Suprapubic skin (tissue), 4 donors: ENCODE data around the gene MS4A4A. TPM values are rescaled to one million over a fixed set of nuclear protein-coding genes. Genes with fewer than 3 reads are reported as not detected.

Experiments
- DNase-seq, 2 donors: peaks; one replicate each; pipeline ENCODE4 v3.0.0-alpha.2; 2019; ENCODE audit warnings: low spot score in 2 of 2
- H3K27ac ChIP-seq: fragments of 200-600 bp; sonication (generic); one replicate; pipeline ENCODE4 v1.5.1; 2019
- H3K27me3 ChIP-seq: fragments of 200-600 bp; sonication (generic); one replicate; pipeline ENCODE4 v1.5.1; 2019
- H3K36me3 ChIP-seq: fragments of 200-600 bp; sonication (generic); one replicate; pipeline ENCODE4 v1.5.1; 2019
- H3K4me1 ChIP-seq: fragments of 200-600 bp; sonication (generic); one replicate; pipeline ENCODE4 v1.5.1; 2019
- H3K4me3 ChIP-seq: fragments of 200-600 bp; sonication (generic); one replicate; pipeline ENCODE4 v1.5.1; 2019; ENCODE audit warnings: mild to moderate bottlenecking
- H3K9me3 ChIP-seq: fragments of 200-600 bp; sonication (generic); one replicate; pipeline ENCODE4 v1.5.1; 2019
- EP300 ChIP-seq: sonication (generic); formaldehyde crosslinking; IDR thresholded peaks from one replicate; pipeline ENCODE4 v1.6.1; 2017; ENCODE audit warnings: antibody characterized with exemption
- POLR2A ChIP-seq, 2 donors: fragments of 450-650 bp; IDR thresholded peaks; one replicate each; pipeline ENCODE4 v1.6.1; 2017; ENCODE audit warnings: antibody characterized with exemption in 2 of 2, mild to moderate bottlenecking in 2 of 2, moderate library complexity in 2 of 2
- POLR2AphosphoS5 ChIP-seq, 3 donors: sonication (generic); formaldehyde crosslinking; IDR thresholded peaks; one replicate each; pipeline ENCODE4 v1.6.1; 2017; ENCODE audit warnings: antibody characterized with exemption in 3 of 3
- WGBS: methylation state at CpG from one replicate; pipeline ENCODE4 v1.1.5; 2018; 5-methylcytosine and 5-hydroxymethylcytosine counted together
- total RNA-seq, 4 donors: library from RNA; depleted of rRNA; stranded (reverse); fragments of >200 nt; gene quantifications; one replicate each; pipeline ENCODE4 v1.1.0, GENCODE V29; 2016
- TF ChIP-seq, protein P1 (sequence below), 2 donors: fragments of 200-600 bp in 1 of 2; fragments of 450-650 bp in 1 of 2; sonication (generic) in 1 of 2; IDR thresholded peaks; one replicate each; pipeline ENCODE4 v1.5.1; 2016 to 2019; ENCODE audit warnings: antibody characterized with exemption in 2 of 2, mild to moderate bottlenecking in 1 of 2, moderate library complexity in 1 of 2

Gene MS4A4A
- total RNA-seq, 4 donors from 2014 or later, result 2.1 to 4.8 (median 2.4) TPM

DNA sequence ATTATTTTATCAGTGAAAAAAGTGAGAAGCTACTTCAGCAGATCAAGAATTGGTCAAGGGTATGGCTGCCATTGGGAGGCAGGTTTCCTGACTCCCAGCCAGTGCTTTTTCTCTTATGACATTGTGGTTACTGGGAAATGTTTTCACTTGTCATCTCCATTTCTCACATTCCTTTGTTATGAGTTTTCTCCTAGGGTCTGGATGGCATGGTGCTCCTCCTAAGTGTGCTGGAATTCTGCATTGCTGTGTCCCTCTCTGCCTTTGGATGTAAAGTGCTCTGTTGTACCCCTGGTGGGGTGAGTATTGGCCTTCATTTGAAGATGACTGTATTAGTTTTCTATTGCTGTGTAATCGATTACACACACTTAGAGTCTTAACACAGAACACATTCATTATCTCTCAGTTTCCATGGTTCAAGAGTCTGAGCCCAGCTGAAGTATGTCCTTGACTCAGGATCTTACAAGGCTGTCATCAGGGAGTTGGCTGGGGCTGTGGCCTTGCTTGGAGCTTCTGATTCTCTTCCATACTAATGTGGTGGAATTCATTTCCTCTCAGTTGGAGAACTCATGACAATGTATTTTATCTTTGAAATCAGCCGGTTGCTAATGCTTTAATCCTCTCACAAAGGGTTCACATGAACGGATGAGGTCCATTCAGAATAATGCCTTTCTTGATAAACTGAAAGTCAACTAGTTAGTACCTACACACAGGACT lies 25.6 kb downstream of the MS4A4A start:
- Histone ChIP-seq H3K4me1 (no peaks in the 10 kb centered on the region), H3K27ac (no peak overlapping the region), H3K4me3 (no peak overlapping the region), H3K9me3 (no peaks in the 10 kb centered on the region), H3K36me3 (no peaks in the 10 kb centered on the region), H3K27me3 (no peaks in the 10 kb centered on the region)
- no peak for TF ChIP-seq POLR2A (IDR thresholded peaks at IDR 0.05)
- TF ChIP-seq, protein P1, sequence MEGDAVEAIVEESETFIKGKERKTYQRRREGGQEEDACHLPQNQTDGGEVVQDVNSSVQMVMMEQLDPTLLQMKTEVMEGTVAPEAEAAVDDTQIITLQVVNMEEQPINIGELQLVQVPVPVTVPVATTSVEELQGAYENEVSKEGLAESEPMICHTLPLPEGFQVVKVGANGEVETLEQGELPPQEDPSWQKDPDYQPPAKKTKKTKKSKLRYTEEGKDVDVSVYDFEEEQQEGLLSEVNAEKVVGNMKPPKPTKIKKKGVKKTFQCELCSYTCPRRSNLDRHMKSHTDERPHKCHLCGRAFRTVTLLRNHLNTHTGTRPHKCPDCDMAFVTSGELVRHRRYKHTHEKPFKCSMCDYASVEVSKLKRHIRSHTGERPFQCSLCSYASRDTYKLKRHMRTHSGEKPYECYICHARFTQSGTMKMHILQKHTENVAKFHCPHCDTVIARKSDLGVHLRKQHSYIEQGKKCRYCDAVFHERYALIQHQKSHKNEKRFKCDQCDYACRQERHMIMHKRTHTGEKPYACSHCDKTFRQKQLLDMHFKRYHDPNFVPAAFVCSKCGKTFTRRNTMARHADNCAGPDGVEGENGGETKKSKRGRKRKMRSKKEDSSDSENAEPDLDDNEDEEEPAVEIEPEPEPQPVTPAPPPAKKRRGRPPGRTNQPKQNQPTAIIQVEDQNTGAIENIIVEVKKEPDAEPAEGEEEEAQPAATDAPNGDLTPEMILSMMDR (IDR thresholded peaks at IDR 0.05), result no peak
- no peak for TF ChIP-seq POLR2AphosphoS5 (IDR thresholded peaks at IDR 0.05)
- TF ChIP-seq EP300, result no peak
- 77% methylated on average over 3 of the region's 3 CpGs for WGBS
- no peak for DNase-seq

DNA sequence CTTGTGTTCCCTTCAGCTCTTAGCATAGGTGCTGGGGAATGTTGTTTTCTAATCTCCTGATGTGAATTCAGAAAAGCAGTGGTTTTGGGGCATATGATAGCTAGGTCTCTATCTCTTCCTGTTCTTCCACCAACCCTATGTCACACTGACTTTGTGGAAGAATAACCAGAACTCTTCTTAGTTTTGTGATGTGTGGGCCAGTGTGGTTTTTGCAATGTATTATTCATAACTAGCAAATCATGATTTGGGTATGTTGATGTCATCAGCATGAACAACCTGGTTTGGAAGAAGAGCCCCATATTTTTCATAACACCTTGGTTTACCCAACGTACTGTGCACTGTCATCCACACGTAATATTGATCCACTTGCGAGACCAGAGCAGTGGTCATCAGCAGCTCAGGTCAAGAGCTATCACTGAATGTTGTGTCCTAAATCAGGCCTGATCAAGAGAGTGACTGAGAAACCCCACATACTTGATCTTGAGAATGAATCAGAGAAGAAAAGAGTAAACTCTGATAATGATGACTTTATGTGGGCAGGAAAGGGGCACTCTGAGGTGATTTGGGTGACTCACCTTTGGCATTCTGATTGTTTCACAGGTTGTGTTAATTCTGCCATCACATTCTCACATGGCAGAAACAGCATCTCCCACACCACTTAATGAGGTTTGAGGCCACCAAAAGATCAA lies 27.2 kb downstream of the MS4A4A start:
- TF ChIP-seq POLR2AphosphoS5 (IDR thresholded peaks at IDR 0.05) (no peak), POLR2A (IDR thresholded peaks at IDR 0.05) (no peak), EP300 (no peak)
- TF ChIP-seq, protein P1 (IDR thresholded peaks at IDR 0.05), result no peak
- Histone ChIP-seq H3K27me3 (no peaks in the 10 kb centered on the region), H3K9me3 (no peaks in the 10 kb centered on the region), H3K36me3 (no peaks in the 10 kb centered on the region), H3K4me3 (no peak overlapping the region), H3K4me1 (no peaks in the 10 kb centered on the region), H3K27ac (no peak overlapping the region)
- 88% methylated on average over 3 of the region's 3 CpGs for WGBS
- no peak for DNase-seq

DNA sequence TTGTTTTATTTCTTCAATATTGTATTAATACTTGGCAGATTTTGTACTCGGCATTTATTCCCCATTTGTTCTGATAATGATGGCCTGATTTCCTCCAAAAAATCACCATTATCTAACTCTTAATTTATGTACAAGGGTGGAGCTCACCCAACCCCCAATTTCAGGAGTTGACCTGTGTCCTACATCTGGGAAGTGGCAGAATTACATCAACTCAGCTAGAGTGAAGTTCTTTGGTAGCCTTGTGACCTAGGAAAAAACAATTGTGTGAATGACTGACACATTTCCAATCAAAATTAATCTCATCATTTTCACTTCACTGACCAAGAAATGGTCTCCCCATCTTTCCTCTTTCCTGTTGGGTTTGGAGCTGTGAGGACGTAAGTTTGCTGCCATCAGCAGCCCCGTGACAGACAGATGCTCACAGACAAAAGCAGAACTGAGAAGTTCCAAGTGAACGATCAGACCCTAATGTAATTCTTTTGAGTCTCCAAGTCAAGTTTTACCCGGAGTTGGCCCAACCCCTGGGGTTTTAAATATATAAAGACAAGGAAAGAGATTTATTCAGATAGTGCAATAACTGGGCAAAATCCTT lies 30.0 kb downstream of the MS4A4A start:
- no peaks in the 10 kb centered on the region for H3K4me1 ChIP-seq
- no peak overlapping the region for H3K27ac ChIP-seq
- no peaks in the 10 kb centered on the region for H3K27me3 ChIP-seq
- no peak overlapping the region for H3K4me3 ChIP-seq
- H3K9me3 ChIP-seq, result no peaks in the 10 kb centered on the region
- TF ChIP-seq, protein P1 (IDR thresholded peaks at IDR 0.05), result no peak
- TF ChIP-seq POLR2AphosphoS5 (IDR thresholded peaks at IDR 0.05) (no peak), EP300 (no peak), POLR2A (IDR thresholded peaks at IDR 0.05) (no peak)
- DNase-seq, result no peak
- 62% methylated on average over 5 of the region's 5 CpGs for WGBS
- H3K36me3 ChIP-seq, result no peaks in the 10 kb centered on the region

DNA sequence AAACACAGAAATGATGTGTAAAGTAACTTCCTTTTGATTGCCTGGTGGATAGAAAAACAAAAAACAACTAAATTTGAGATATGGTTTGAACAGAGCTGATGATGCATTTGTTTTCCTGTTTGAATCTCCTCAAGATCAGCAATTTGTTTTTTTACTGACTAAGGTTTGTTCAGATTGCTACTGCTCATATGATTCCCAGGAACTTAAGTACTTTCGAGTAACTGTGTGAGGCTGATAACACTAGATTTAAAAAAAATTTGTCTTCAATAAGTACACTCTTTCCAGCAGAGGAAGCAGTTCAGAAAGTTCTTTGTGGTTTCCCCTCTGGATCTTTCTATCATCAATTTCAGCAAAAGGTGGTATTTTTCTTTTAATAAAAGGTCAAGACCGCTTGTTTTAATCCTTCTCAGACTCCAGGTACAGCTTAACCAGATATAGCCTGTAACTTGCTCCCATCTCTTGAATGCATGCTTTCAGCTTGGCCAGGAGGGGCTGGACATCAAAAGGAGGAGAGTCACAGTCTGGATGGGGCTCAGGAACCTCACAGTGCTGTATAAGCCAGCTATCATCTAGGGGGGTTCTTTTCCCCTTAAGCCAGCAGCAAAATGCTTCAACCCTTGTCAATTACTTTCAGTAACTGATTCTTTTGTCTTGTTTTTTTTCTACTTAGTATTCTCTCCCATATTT lies 34.3 kb downstream of the MS4A4A start:
- no peak overlapping the region for H3K4me3 ChIP-seq
- H3K27me3 ChIP-seq, result no peaks in the 10 kb centered on the region
- no peaks in the 10 kb centered on the region for H3K4me1 ChIP-seq
- H3K27ac ChIP-seq, result no peak overlapping the region
- DNase-seq, result no peak
- TF ChIP-seq EP300, result no peak
- no peak for TF ChIP-seq POLR2A (IDR thresholded peaks at IDR 0.05)
- TF ChIP-seq POLR2AphosphoS5 (IDR thresholded peaks at IDR 0.05), result no peak
- TF ChIP-seq, protein P1 (IDR thresholded peaks at IDR 0.05), result no peak
- no peaks in the 10 kb centered on the region for H3K36me3 ChIP-seq
- H3K9me3 ChIP-seq, result no peaks in the 10 kb centered on the region
- 59% methylated on average over 2 of the region's 2 CpGs for WGBS

DNA sequence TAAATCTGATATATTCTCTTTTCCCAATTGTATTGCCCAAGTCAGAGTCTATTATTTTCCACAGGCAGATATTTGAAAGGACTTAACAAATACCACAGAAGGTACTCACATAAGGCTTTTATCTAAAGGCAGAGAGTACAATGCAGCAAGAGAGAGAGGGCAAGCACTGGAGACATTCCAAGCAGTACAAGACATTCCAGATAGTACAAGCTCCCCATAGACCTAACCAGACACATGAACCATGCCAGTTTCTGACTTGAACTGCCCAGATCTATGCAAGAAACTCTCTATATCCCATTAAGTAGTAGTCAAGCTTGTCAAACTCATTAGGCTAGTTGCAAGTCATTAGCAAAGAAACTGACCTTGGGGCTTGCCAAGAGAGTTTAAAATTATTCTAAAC lies 35.4 kb downstream of the MS4A4A start:
- no peaks in the 10 kb centered on the region for H3K9me3 ChIP-seq
- DNase-seq, result no peak
- no peaks in the 10 kb centered on the region for H3K4me1 ChIP-seq
- TF ChIP-seq POLR2AphosphoS5 (IDR thresholded peaks at IDR 0.05), result no peak
- TF ChIP-seq EP300, result no peak
- TF ChIP-seq, protein P1 (IDR thresholded peaks at IDR 0.05), result no peak
- no peak for TF ChIP-seq POLR2A (IDR thresholded peaks at IDR 0.05)
- no peaks in the 10 kb centered on the region for H3K36me3 ChIP-seq
- no peaks in the 10 kb centered on the region for H3K27me3 ChIP-seq
- no peak overlapping the region for H3K4me3 ChIP-seq
- no peak overlapping the region for H3K27ac ChIP-seq
